ENCODE results near the gene DNAJC4.

GRCh38 chr11:64240435-64241240 lies 10.3 kb downstream of the DNAJC4 start, which contains the start of gene FKBP2:
- TF ChIP-seq CTCF (IDR thresholded peaks at IDR 0.05) = no peak
- TF ChIP-seq PRRX2 (CRISPR knock-in tag; IDR thresholded peaks at IDR 0.05) = no peak
- TF ChIP-seq NFE2L1 (CRISPR knock-in tag; IDR thresholded peaks at IDR 0.05) = no peak
- TF ChIP-seq USF2 (CRISPR knock-in tag; IDR thresholded peaks at IDR 0.05) = peak; percentile 52
- peak; percentile 82 for TF ChIP-seq SP1 (CRISPR knock-in tag; conservative IDR thresholded peaks at IDR 0.05)
- no peak for TF ChIP-seq ZNF219 (CRISPR knock-in tag; IDR thresholded peaks at IDR 0.05; ENCODE audit: borderline replicate concordance)
- TF ChIP-seq CBFB (CRISPR knock-in tag; IDR thresholded peaks at IDR 0.05; ENCODE audit: low read depth) = no peak

Measured in WTC11 (cell line).